ENCODE measurements around the gene SRCIN1.

The SRCIN1 gene

GRCh38 chr17:38579083-38579480, 26.7 kb downstream of the SRCIN1 start:
- H2AFZ ChIP-seq (ENCODE audit: low read depth, low read length): no peak overlapping the region
- H3K36me3 ChIP-seq (ENCODE audit: control insufficient read depth in 1 of 2, insufficient read depth in 2 of 2, low read depth in 1 of 2, low read length in 2 of 2): no peaks in the 10 kb centered on the region
- H2BK12ac ChIP-seq (ENCODE audit: low read length in 2 of 2): no peak overlapping the region
- no peak for DNase-seq
- H3K27me3 ChIP-seq (ENCODE audit: control insufficient read depth in 1 of 2, insufficient read depth in 1 of 2, low read length in 2 of 2): peaks cover 91% of the 10 kb centered on the region in 2 experiments
- no peak overlapping the region for H2BK120ac ChIP-seq (ENCODE audit: low read depth, low read length)
- H3K14ac ChIP-seq (ENCODE audit: low read length in 2 of 2): no peak overlapping the region
- no peak overlapping the region for H3K4me2 ChIP-seq (ENCODE audit: low read length, poor library complexity, severe bottlenecking)
- no peak overlapping the region for H4K91ac ChIP-seq (ENCODE audit: low read length)
- no peak overlapping the region for H2AK5ac ChIP-seq (ENCODE audit: low read length, severe bottlenecking)
- WGBS: 52% methylated on average over 4 of the region's 7 CpGs
- no peak overlapping the region for H4K8ac ChIP-seq (ENCODE audit: low read length)
- no peak overlapping the region for H2BK5ac ChIP-seq (ENCODE audit: low read depth, low read length, poor library complexity, severe bottlenecking)
- H2BK15ac ChIP-seq (ENCODE audit: low read depth, poor library complexity, severe bottlenecking): no peak overlapping the region
- no peak overlapping the region for H3K4ac ChIP-seq (ENCODE audit: low read depth in 1 of 2, low read length in 2 of 2)
- no peaks in the 10 kb centered on the region for H3K9me3 ChIP-seq (ENCODE audit: control insufficient read depth, low read length)
- no peak overlapping the region for H3K9ac ChIP-seq (ENCODE audit: low read length)
- H3K23ac ChIP-seq (ENCODE audit: low read length in 2 of 2): no peak overlapping the region
- H3K27ac ChIP-seq (ENCODE audit: low read length, poor library complexity, severe bottlenecking): no peak overlapping the region
- H3K79me1 ChIP-seq (replicated peaks; ENCODE audit: low read length, poor library complexity, severe bottlenecking): no peaks in the 10 kb centered on the region
- H3K4me1 ChIP-seq (ENCODE audit: control insufficient read depth, insufficient read depth, low read depth, low read length): peaks cover 16% of the 10 kb centered on the region
- H3K4me3 ChIP-seq (ENCODE audit: insufficient read depth in 1 of 2, low read depth in 1 of 2, low read length in 2 of 2): no peak overlapping the region
- no peak overlapping the region for H3K18ac ChIP-seq (ENCODE audit: low read depth in 1 of 2, low read length in 2 of 2)

- H2AK5ac ChIP-seq (ENCODE audit: low read length, severe bottlenecking): no peak overlapping the region
- no peak overlapping the region for H2BK15ac ChIP-seq (ENCODE audit: low read depth, poor library complexity, severe bottlenecking)
- DNase-seq: peak; percentile 6
- peaks cover 92 to 93% of the 10 kb centered on the region in 2 experiments for H3K27me3 ChIP-seq (ENCODE audit: control insufficient read depth in 1 of 2, insufficient read depth in 1 of 2, low read length in 2 of 2)
- H3K9me3 ChIP-seq (ENCODE audit: control insufficient read depth, low read length): no peaks in the 10 kb centered on the region
- no peak overlapping the region for H3K4me3 ChIP-seq (ENCODE audit: insufficient read depth in 1 of 2, low read depth in 1 of 2, low read length in 2 of 2)
- H2BK12ac ChIP-seq (ENCODE audit: low read length in 2 of 2): no peak overlapping the region
- no peak overlapping the region for H2AFZ ChIP-seq (ENCODE audit: low read depth, low read length)
- no peak overlapping the region for H4K91ac ChIP-seq (ENCODE audit: low read length)
- no peak overlapping the region for H2BK120ac ChIP-seq (ENCODE audit: low read depth, low read length)
- no peak overlapping the region for H3K9ac ChIP-seq (ENCODE audit: low read length)
- H3K4me2 ChIP-seq (ENCODE audit: low read length, poor library complexity, severe bottlenecking): no peak overlapping the region
- H4K8ac ChIP-seq (ENCODE audit: low read length): no peak overlapping the region
- H3K14ac ChIP-seq (ENCODE audit: low read length in 2 of 2): no peak overlapping the region
- H3K4me1 ChIP-seq (ENCODE audit: control insufficient read depth, insufficient read depth, low read depth, low read length): peaks cover 16% of the 10 kb centered on the region
- H3K23ac ChIP-seq (ENCODE audit: low read length in 2 of 2): peak overlapping the region in 1 of 2 experiments; percentile 15
- H3K4ac ChIP-seq (ENCODE audit: low read depth in 1 of 2, low read length in 2 of 2): no peak overlapping the region
- H3K36me3 ChIP-seq (ENCODE audit: control insufficient read depth in 1 of 2, insufficient read depth in 2 of 2, low read depth in 1 of 2, low read length in 2 of 2): no peaks in the 10 kb centered on the region
- WGBS: 3% methylated on average over 55 of the region's 63 CpGs
- H3K27ac ChIP-seq (ENCODE audit: low read length, poor library complexity, severe bottlenecking): no peak overlapping the region
- no peak overlapping the region for H2BK5ac ChIP-seq (ENCODE audit: low read depth, low read length, poor library complexity, severe bottlenecking)
- H3K79me1 ChIP-seq (replicated peaks; ENCODE audit: low read length, poor library complexity, severe bottlenecking): no peaks in the 10 kb centered on the region
- no peak overlapping the region for H3K18ac ChIP-seq (ENCODE audit: low read depth in 1 of 2, low read length in 2 of 2)
Observed at GRCh38 chr17:38578229-38579082, 27.3 kb downstream of the SRCIN1 start.

GRCh38 chr17:38577645-38578173, 28.0 kb downstream of the SRCIN1 start:
- Histone ChIP-seq H2AK5ac (ENCODE audit: low read length, severe bottlenecking) (no peak overlapping the region), H3K9ac (ENCODE audit: low read length) (no peak overlapping the region), H3K79me1 (replicated peaks; ENCODE audit: low read length, poor library complexity, severe bottlenecking) (no peaks in the 10 kb centered on the region), H2BK15ac (ENCODE audit: low read depth, poor library complexity, severe bottlenecking) (no peak overlapping the region), H3K36me3 (ENCODE audit: control insufficient read depth in 1 of 2, insufficient read depth in 2 of 2, low read depth in 1 of 2, low read length in 2 of 2) (no peaks in the 10 kb centered on the region), H3K18ac (ENCODE audit: low read depth in 1 of 2, low read length in 2 of 2) (no peak overlapping the region), H2BK120ac (ENCODE audit: low read depth, low read length) (no peak overlapping the region), H3K14ac (ENCODE audit: low read length in 2 of 2) (no peak overlapping the region), H3K4ac (ENCODE audit: low read depth in 1 of 2, low read length in 2 of 2) (no peak overlapping the region), H3K27me3 (ENCODE audit: control insufficient read depth in 1 of 2, insufficient read depth in 1 of 2, low read length in 2 of 2) (peaks cover 93 to 94% of the 10 kb centered on the region in 2 experiments), H3K4me2 (ENCODE audit: low read length, poor library complexity, severe bottlenecking) (no peak overlapping the region), H4K91ac (ENCODE audit: low read length) (no peak overlapping the region), H3K4me1 (ENCODE audit: control insufficient read depth, insufficient read depth, low read depth, low read length) (peaks cover 20% of the 10 kb centered on the region), H3K23ac (ENCODE audit: low read length in 2 of 2) (no peak overlapping the region), H3K4me3 (ENCODE audit: insufficient read depth in 1 of 2, low read depth in 1 of 2, low read length in 2 of 2) (no peak overlapping the region), H2BK5ac (ENCODE audit: low read depth, low read length, poor library complexity, severe bottlenecking) (no peak overlapping the region), H2AFZ (ENCODE audit: low read depth, low read length) (no peak overlapping the region), H2BK12ac (ENCODE audit: low read length in 2 of 2) (no peak overlapping the region), H4K8ac (ENCODE audit: low read length) (no peak overlapping the region), H3K9me3 (ENCODE audit: control insufficient read depth, low read length) (no peaks in the 10 kb centered on the region), H3K27ac (ENCODE audit: low read length, poor library complexity, severe bottlenecking) (no peak overlapping the region)
- 34% methylated on average over 12 of the region's 12 CpGs for WGBS
- no peak for DNase-seq

- Histone ChIP-seq H3K4me3 (ENCODE audit: insufficient read depth in 1 of 2, low read depth in 1 of 2, low read length in 2 of 2) (no peak overlapping the region), H3K4ac (ENCODE audit: low read depth in 1 of 2, low read length in 2 of 2) (no peak overlapping the region), H3K9me3 (ENCODE audit: control insufficient read depth, low read length) (no peaks in the 10 kb centered on the region), H3K23ac (ENCODE audit: low read length in 2 of 2) (no peak overlapping the region), H2BK120ac (ENCODE audit: low read depth, low read length) (no peak overlapping the region), H3K9ac (ENCODE audit: low read length) (no peak overlapping the region), H4K8ac (ENCODE audit: low read length) (no peak overlapping the region), H2AK5ac (ENCODE audit: low read length, severe bottlenecking) (no peak overlapping the region), H3K79me1 (replicated peaks; ENCODE audit: low read length, poor library complexity, severe bottlenecking) (no peaks in the 10 kb centered on the region), H3K18ac (ENCODE audit: low read depth in 1 of 2, low read length in 2 of 2) (no peak overlapping the region), H3K27ac (ENCODE audit: low read length, poor library complexity, severe bottlenecking) (no peak overlapping the region), H3K4me1 (ENCODE audit: control insufficient read depth, insufficient read depth, low read depth, low read length) (peaks cover 24% of the 10 kb centered on the region), H3K4me2 (ENCODE audit: low read length, poor library complexity, severe bottlenecking) (no peak overlapping the region), H2BK12ac (ENCODE audit: low read length in 2 of 2) (no peak overlapping the region), H4K91ac (ENCODE audit: low read length) (no peak overlapping the region), H2BK15ac (ENCODE audit: low read depth, poor library complexity, severe bottlenecking) (no peak overlapping the region), H3K27me3 (ENCODE audit: control insufficient read depth in 1 of 2, insufficient read depth in 1 of 2, low read length in 2 of 2) (peaks cover 90 to 91% of the 10 kb centered on the region in 2 experiments), H2BK5ac (ENCODE audit: low read depth, low read length, poor library complexity, severe bottlenecking) (no peak overlapping the region), H2AFZ (ENCODE audit: low read depth, low read length) (no peak overlapping the region), H3K14ac (ENCODE audit: low read length in 2 of 2) (no peak overlapping the region), H3K36me3 (ENCODE audit: control insufficient read depth in 1 of 2, insufficient read depth in 2 of 2, low read depth in 1 of 2, low read length in 2 of 2) (no peaks in the 10 kb centered on the region)
- WGBS: 57% methylated on average over 2 of the region's 3 CpGs
- no peak for DNase-seq
Observed at GRCh38 chr17:38577244-38577643, 28.5 kb downstream of the SRCIN1 start.
